Measurements from ENCODE around the gene SPINT2. TPM values are rescaled to one million over a fixed set of nuclear protein-coding genes. Genes with fewer than 3 reads are reported as not detected.

Gene SPINT2
- total and polyA plus RNA-seq, 2 of the 13 experiments (the other 11 are each of a cell fraction or from before 2014, with no cell fraction given): 0.31 to 0.77 TPM

DNA sequence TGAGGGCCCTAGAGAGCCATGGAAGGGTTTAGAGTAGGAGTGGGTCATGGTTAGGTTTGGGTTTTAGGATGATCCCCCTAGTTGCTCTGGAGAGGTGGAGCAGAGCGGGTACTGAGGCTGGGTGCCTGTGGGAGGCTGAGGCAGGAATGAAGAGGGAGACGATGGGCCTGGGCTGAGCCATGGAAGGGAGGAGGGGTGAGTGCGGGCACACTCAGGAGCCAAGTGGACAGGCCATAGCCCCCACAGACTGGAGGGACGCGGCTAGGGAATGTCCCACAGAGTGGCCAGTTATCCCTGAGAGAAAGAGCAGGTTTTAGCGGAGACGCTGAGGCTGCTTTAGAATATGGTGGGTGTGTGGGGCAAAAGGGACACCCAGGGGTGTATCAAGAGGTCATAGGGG, 65.3 kb downstream of the SPINT2 start:
- ChIA-PET POLR2A (no interaction called here), CTCF (ENCODE audit: low intra/inter-chr PET ratio, low total read pairs) (no interaction called here)
- no peak for ATAC-seq
- no peak for FAIRE-seq
- in situ Hi-C loops (cut with HindIII; ENCODE audit: extremely low pct_ligation_motif_present, low pct_unique_long_range_greater_than_20kb): loop anchor here (5.0 kb wide), 1 partner anchor 87 kb away; no protein-coding TSS in a partner anchor
- Histone ChIP-seq H2AFZ (ENCODE audit: low read length) (no peak overlapping the region), H3K27me3 (ENCODE audit: control insufficient read depth in 1 of 2, insufficient read depth in 2 of 2, low read length in 2 of 2) (peaks cover 0 to 2% of the 10 kb centered on the region in 2 experiments; a peak in 1 of 5 replicates), H3K27ac (ENCODE audit: extremely low read length, insufficient read depth, low read length) (no peak overlapping the region), H3K36me3 (replicated peaks in 1 of 2; ENCODE audit: control insufficient read depth in 1 of 2, insufficient read depth in 2 of 2, low read length in 2 of 2) (no peaks in the 10 kb centered on the region), H3K4me1 (ENCODE audit: insufficient read depth, low read length) (no peaks in the 10 kb centered on the region), H4K20me1 (ENCODE audit: insufficient read depth, low read length) (no peaks in the 10 kb centered on the region), H3K4me2 (ENCODE audit: low read depth, low read length) (no peak overlapping the region), H3K4me3 (replicated peaks in 1 of 3; ENCODE audit: insufficient read depth in 1 of 3, low read depth in 2 of 3, low read length in 3 of 3) (no peak overlapping the region), H3K9ac (ENCODE audit: insufficient read depth, low read depth, low read length) (no peak overlapping the region), H3K79me2 (ENCODE audit: insufficient read depth, low read length) (no peaks in the 10 kb centered on the region), H3K9me3 (ENCODE audit: low read length) (no peaks in the 10 kb centered on the region)
- TF ChIP-seq IKZF5 (CRISPR knock-in tag; IDR thresholded peaks at IDR 0.05): no peak
- TF ChIP-seq POLR2G (IDR thresholded peaks at IDR 0.05; ENCODE audit: low read depth, low read length): no peak
- TF ChIP-seq, protein P1, sequence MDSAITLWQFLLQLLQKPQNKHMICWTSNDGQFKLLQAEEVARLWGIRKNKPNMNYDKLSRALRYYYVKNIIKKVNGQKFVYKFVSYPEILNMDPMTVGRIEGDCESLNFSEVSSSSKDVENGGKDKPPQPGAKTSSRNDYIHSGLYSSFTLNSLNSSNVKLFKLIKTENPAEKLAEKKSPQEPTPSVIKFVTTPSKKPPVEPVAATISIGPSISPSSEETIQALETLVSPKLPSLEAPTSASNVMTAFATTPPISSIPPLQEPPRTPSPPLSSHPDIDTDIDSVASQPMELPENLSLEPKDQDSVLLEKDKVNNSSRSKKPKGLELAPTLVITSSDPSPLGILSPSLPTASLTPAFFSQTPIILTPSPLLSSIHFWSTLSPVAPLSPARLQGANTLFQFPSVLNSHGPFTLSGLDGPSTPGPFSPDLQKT (CRISPR knock-in tag; IDR thresholded peaks at IDR 0.05; ENCODE audit: borderline replicate concordance): no peak
- no peak for TF ChIP-seq ZNF274 (CRISPR knock-in tag; IDR thresholded peaks at IDR 0.05)
- TF ChIP-seq, protein P2, sequence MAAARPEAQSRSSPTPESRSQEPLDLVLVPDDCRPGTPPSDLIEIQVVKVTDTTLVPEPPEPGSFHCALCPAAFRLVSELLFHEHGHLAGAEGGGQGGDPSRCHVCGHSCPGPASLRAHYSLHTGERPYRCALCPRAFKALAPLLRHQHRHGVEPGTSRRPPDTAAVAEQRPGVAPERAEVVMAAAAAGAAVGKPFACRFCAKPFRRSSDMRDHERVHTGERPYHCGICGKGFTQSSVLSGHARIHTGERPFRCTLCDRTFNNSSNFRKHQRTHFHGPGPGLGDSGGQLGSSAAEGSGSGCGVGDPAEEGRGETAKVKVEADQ (CRISPR knock-in tag; IDR thresholded peaks at IDR 0.05; ENCODE audit: borderline replicate concordance): no peak
- TF ChIP-seq NCOA2 (CRISPR knock-in tag; IDR thresholded peaks at IDR 0.05): no peak
- TF ChIP-seq ERF (CRISPR knock-in tag; IDR thresholded peaks at IDR 0.05): no peak
- TF ChIP-seq AKAP8 (CRISPR knock-in tag; IDR thresholded peaks at IDR 0.05): no peak
- no peak for TF ChIP-seq HNRNPH1 (optimal IDR thresholded peaks at IDR 0.05; ENCODE audit: low read depth, low read length)
- TF ChIP-seq RFXANK (CRISPR knock-in tag; IDR thresholded peaks at IDR 0.05): no peak
- TF ChIP-seq TOE1 (CRISPR knock-in tag; IDR thresholded peaks at IDR 0.05): no peak
- TF ChIP-seq ZNF619 (CRISPR knock-in tag; IDR thresholded peaks at IDR 0.05): no peak
- no peak for TF ChIP-seq CENPT (CRISPR knock-in tag; IDR thresholded peaks at IDR 0.05; ENCODE audit: low read depth)
- TF ChIP-seq, protein P3, sequence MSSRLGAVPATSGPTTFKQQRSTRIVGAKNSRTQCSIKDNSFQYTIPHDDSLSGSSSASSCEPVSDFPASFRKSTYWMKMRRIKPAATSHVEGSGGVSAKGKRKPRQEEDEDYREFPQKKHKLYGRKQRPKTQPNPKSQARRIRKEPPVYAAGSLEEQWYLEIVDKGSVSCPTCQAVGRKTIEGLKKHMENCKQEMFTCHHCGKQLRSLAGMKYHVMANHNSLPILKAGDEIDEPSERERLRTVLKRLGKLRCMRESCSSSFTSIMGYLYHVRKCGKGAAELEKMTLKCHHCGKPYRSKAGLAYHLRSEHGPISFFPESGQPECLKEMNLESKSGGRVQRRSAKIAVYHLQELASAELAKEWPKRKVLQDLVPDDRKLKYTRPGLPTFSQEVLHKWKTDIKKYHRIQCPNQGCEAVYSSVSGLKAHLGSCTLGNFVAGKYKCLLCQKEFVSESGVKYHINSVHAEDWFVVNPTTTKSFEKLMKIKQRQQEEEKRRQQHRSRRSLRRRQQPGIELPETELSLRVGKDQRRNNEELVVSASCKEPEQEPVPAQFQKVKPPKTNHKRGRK (CRISPR knock-in tag; IDR thresholded peaks at IDR 0.05): no peak
- no peak for TF ChIP-seq ZNF468 (CRISPR knock-in tag; IDR thresholded peaks at IDR 0.05)
- no peak for TF ChIP-seq SAP130 (CRISPR knock-in tag; IDR thresholded peaks at IDR 0.05; ENCODE audit: low read depth)
- no peak for TF ChIP-seq ADNP (CRISPR knock-in tag; IDR thresholded peaks at IDR 0.05)
- no peak for TF ChIP-seq RAD21 (CRISPR knock-in tag; IDR thresholded peaks at IDR 0.05)
- 80% methylated on average over 7 of the region's 7 CpGs for WGBS (ENCODE audit: low lambda C conversion rate)
- intact Hi-C loops (cut with micrococcal nuclease; ENCODE audit: unreplicated experiment): no loop called here
- DNase-seq (ENCODE audit: low spot score): no peak
- BruUV-seq (replicated peaks): no TSS peak
